Breast epithelium (tissue), 3 donors: ENCODE data around the gene PRPSAP2.

Experiments used
- POLR2A ChIP-seq: fragments of 450-650 bp; IDR thresholded peaks from one replicate; pipeline ENCODE4 v1.6.1; 2016; ENCODE audit warnings: antibody characterized with exemption, mild to moderate bottlenecking, moderate library complexity
- POLR2AphosphoS5 ChIP-seq, 3 donors: sonication (generic); formaldehyde crosslinking; IDR thresholded peaks; one replicate each; pipeline ENCODE4 v1.6.1; 2017; ENCODE audit warnings: antibody characterized with exemption in 3 of 3
- TF ChIP-seq, protein P1 (sequence below), 3 donors: fragments of 450-650 bp; IDR thresholded peaks; one replicate each; pipeline ENCODE4 v1.5.1; 2016 to 2017; ENCODE audit warnings: antibody characterized with exemption in 3 of 3, mild to moderate bottlenecking in 3 of 3, moderate library complexity in 3 of 3

- TF ChIP-seq, protein P1, sequence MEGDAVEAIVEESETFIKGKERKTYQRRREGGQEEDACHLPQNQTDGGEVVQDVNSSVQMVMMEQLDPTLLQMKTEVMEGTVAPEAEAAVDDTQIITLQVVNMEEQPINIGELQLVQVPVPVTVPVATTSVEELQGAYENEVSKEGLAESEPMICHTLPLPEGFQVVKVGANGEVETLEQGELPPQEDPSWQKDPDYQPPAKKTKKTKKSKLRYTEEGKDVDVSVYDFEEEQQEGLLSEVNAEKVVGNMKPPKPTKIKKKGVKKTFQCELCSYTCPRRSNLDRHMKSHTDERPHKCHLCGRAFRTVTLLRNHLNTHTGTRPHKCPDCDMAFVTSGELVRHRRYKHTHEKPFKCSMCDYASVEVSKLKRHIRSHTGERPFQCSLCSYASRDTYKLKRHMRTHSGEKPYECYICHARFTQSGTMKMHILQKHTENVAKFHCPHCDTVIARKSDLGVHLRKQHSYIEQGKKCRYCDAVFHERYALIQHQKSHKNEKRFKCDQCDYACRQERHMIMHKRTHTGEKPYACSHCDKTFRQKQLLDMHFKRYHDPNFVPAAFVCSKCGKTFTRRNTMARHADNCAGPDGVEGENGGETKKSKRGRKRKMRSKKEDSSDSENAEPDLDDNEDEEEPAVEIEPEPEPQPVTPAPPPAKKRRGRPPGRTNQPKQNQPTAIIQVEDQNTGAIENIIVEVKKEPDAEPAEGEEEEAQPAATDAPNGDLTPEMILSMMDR (IDR thresholded peaks at IDR 0.05) = no peak
- TF ChIP-seq POLR2AphosphoS5 (IDR thresholded peaks at IDR 0.05) (no peak), POLR2A (no peak)
Observed at GRCh38 chr17:18916816-18917500, 59.0 kb downstream of the PRPSAP2 start.
